Panc1 (cell line): ENCODE results near the gene MINDY4. TPM values are rescaled to one million over a fixed set of nuclear protein-coding genes. Genes with fewer than 3 reads are reported as not detected.

ENCODE experiments used
- ATAC-seq: fragments of 200-7000 bp; cut with Tn5 transposase; 2 replicates; pipeline ENCODE4 v1.9.1; 2020; ENCODE audit warnings: mild to moderate bottlenecking, moderate library complexity
- BruUV-seq: library from RNA; stranded (reverse); fragments of 400-500 nt; replicated peaks from 2 replicates; lab custom pipeline; 2021; lab: Mats Ljungman, UMichigan
- CTCF ChIA-PET: fragments of 300-600 bp; sonication (Branson Sonifier 250); formaldehyde crosslinking; loops from one replicate; lab custom pipeline; 2022; ENCODE audit warnings: antibody characterized with exemption; lab: Charles Lee
- POLR2A ChIA-PET: fragments of 300-600 bp; sonication (Branson Sonifier 250); formaldehyde crosslinking; loops from one replicate; lab custom pipeline; 2022; ENCODE audit warnings: antibody characterized with exemption; lab: Charles Lee
- DNase-seq: peaks from one replicate; pipeline ENCODE4 v3.0.0-alpha.2; 2010; ENCODE audit warnings: low read depth, low spot score
- H3K27ac ChIP-seq: 2 replicates; pipeline ENCODE4 v1.5.1; 2011; ENCODE audit warnings: mild to moderate bottlenecking, low read length, inconsistent platforms
- H3K27me3 ChIP-seq: fragments of 200-500 bp; sonication (Bioruptor generic); 2 replicates; pipeline ENCODE4 v1.6.0; 2014; ENCODE audit warnings: low read length, inconsistent platforms; ENCODE audit not compliant: control insufficient read depth, insufficient read depth
- H3K36me3 ChIP-seq: fragments of 200-500 bp; sonication (Bioruptor generic); 2 replicates; pipeline ENCODE4 v1.5.1; 2014; ENCODE audit warnings: inconsistent platforms, mild to moderate bottlenecking, low read length, moderate library complexity; ENCODE audit not compliant: control insufficient read depth, insufficient read depth
- H3K4me1 ChIP-seq: 2 replicates; pipeline ENCODE4 v1.5.1; 2011; ENCODE audit warnings: inconsistent platforms, mild to moderate bottlenecking, low read length, moderate library complexity; ENCODE audit not compliant: control insufficient read depth, insufficient read depth
- H3K4me3 ChIP-seq, 2 experiments: 2 replicates each; pipeline ENCODE4 v1.5.1; 2011 to 2012; ENCODE audit warnings: low read depth in 2 of 2, low read length in 2 of 2, mild to moderate bottlenecking in 2 of 2, inconsistent platforms in 1 of 2, moderate library complexity in 1 of 2
- H3K9me3 ChIP-seq: fragments of 200-500 bp; sonication (Bioruptor generic); 2 replicates; pipeline ENCODE4 v1.5.1; 2014; ENCODE audit warnings: low read depth, mild to moderate bottlenecking, inconsistent platforms, low read length, moderate library complexity; ENCODE audit not compliant: control insufficient read depth, insufficient read depth
- POLR2AphosphoS5 ChIP-seq: IDR thresholded peaks from 2 replicates; pipeline ENCODE4 v1.6.1; 2012; ENCODE audit warnings: mild to moderate bottlenecking, low read depth, low read length, moderate library complexity
- SIN3A ChIP-seq: IDR thresholded peaks from 2 replicates; pipeline ENCODE4 v1.6.1; 2012; ENCODE audit warnings: low read depth, mild to moderate bottlenecking, low read length, moderate library complexity, borderline replicate concordance; ENCODE audit not compliant: insufficient read depth
- TCF7L2 ChIP-seq: IDR thresholded peaks from 2 replicates; pipeline ENCODE4 v1.6.1; 2011; ENCODE audit warnings: mild to moderate bottlenecking, low read depth, low read length, inconsistent platforms
- in situ Hi-C: cut with HindIII; loops from 2 replicates; pipeline ENCODE4 v1.10.0; 2016; ENCODE audit warnings: low sequenced_read_pairs, low pct_unique_long_range_greater_than_20kb
- intact Hi-C: fragments of 100-400 bp; cut with micrococcal nuclease; formaldehyde crosslinking; loops from one replicate; pipeline ENCODE4 v1.10.0; 2022; ENCODE audit not compliant: unreplicated experiment
- total RNA-seq: library from RNA; stranded (reverse); gene quantifications from one replicate; pipeline ENCODE4 v1.2.1, GENCODE V29; 2021; ENCODE audit not compliant: unreplicated experiment
- TF ChIP-seq, protein P1 (sequence below): fragments of 450-650 bp; IDR thresholded peaks from 2 replicates; pipeline ENCODE4 v1.5.1; 2017; ENCODE audit warnings: mild to moderate bottlenecking
- TF ChIP-seq, protein P2 (sequence below), 2 experiments: IDR thresholded peaks; 2 replicates each; pipeline ENCODE4 v1.6.1; 2011 to 2012; ENCODE audit warnings: low read depth in 2 of 2, control low read depth in 1 of 2, low read length in 1 of 2, mild to moderate bottlenecking in 1 of 2, moderate library complexity in 1 of 2; ENCODE audit not compliant: insufficient read depth in 1 of 2

MINDY4 gene
- total RNA-seq, 1 experiment from 2014 or later, result 6.2 TPM

DNA sequence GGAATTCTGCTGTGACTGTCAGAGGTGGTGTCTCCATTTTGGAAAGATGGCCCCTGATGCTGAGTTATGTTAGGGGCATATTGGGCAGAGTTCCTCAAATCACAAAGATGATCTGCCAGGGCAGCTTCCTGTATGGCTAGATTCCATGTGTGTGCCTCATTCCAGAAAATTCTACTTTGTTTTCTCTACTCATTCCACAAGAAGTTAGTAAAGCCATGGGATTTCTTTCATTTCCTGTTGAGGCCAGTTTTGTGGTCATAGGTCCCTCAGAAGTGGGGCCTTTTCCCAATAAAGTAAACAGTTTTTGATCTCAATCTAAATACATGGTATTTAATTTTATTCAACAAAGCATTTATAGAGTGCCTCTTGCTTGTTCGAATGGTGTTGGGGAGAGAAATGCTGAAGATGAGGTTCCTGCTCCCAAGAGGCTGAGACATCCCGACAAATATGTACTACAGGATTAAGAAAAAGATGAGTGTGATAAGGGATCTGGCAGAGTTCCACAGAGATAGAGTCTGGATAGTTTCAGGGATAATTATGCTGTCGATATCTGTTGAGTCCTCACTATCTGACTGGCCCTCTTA, 33.0 kb downstream of the MINDY4 start:
- H3K4me3 ChIP-seq, result no peak overlapping the region
- H3K36me3 ChIP-seq, result no peaks in the 10 kb centered on the region
- intact Hi-C loops, result loop anchor here (5.0 to 10.0 kb wide), 2 partner anchors 101 to 318 kb away; no protein-coding TSS in a partner anchor
- no TSS peak for BruUV-seq
- in situ Hi-C loops, result no loop called here
- ATAC-seq (no peak), DNase-seq (no peak)
- TF ChIP-seq SIN3A, result no peak
- TF ChIP-seq, protein P1, sequence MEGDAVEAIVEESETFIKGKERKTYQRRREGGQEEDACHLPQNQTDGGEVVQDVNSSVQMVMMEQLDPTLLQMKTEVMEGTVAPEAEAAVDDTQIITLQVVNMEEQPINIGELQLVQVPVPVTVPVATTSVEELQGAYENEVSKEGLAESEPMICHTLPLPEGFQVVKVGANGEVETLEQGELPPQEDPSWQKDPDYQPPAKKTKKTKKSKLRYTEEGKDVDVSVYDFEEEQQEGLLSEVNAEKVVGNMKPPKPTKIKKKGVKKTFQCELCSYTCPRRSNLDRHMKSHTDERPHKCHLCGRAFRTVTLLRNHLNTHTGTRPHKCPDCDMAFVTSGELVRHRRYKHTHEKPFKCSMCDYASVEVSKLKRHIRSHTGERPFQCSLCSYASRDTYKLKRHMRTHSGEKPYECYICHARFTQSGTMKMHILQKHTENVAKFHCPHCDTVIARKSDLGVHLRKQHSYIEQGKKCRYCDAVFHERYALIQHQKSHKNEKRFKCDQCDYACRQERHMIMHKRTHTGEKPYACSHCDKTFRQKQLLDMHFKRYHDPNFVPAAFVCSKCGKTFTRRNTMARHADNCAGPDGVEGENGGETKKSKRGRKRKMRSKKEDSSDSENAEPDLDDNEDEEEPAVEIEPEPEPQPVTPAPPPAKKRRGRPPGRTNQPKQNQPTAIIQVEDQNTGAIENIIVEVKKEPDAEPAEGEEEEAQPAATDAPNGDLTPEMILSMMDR, result no peak
- no peak for TF ChIP-seq POLR2AphosphoS5
- TF ChIP-seq, protein P2, sequence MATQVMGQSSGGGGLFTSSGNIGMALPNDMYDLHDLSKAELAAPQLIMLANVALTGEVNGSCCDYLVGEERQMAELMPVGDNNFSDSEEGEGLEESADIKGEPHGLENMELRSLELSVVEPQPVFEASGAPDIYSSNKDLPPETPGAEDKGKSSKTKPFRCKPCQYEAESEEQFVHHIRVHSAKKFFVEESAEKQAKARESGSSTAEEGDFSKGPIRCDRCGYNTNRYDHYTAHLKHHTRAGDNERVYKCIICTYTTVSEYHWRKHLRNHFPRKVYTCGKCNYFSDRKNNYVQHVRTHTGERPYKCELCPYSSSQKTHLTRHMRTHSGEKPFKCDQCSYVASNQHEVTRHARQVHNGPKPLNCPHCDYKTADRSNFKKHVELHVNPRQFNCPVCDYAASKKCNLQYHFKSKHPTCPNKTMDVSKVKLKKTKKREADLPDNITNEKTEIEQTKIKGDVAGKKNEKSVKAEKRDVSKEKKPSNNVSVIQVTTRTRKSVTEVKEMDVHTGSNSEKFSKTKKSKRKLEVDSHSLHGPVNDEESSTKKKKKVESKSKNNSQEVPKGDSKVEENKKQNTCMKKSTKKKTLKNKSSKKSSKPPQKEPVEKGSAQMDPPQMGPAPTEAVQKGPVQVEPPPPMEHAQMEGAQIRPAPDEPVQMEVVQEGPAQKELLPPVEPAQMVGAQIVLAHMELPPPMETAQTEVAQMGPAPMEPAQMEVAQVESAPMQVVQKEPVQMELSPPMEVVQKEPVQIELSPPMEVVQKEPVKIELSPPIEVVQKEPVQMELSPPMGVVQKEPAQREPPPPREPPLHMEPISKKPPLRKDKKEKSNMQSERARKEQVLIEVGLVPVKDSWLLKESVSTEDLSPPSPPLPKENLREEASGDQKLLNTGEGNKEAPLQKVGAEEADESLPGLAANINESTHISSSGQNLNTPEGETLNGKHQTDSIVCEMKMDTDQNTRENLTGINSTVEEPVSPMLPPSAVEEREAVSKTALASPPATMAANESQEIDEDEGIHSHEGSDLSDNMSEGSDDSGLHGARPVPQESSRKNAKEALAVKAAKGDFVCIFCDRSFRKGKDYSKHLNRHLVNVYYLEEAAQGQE (IDR thresholded peaks at IDR 0.05; ENCODE audit: insufficient read depth in 1 of 2, low read depth in 2 of 2, low read length in 1 of 2), result no peak
- TF ChIP-seq TCF7L2, result no peak
- CTCF ChIA-PET, result interaction anchor here (0.6 kb wide), 1 partner anchor 559 kb away, joined by 5 read pairs; no protein-coding TSS in a partner anchor
- no peaks in the 10 kb centered on the region for H3K9me3 ChIP-seq
- H3K4me1 ChIP-seq, result no peaks in the 10 kb centered on the region; the same call in 1 of the 2 replicates
- no peaks in the 10 kb centered on the region for H3K27me3 ChIP-seq
- H3K27ac ChIP-seq, result no peak overlapping the region
- POLR2A ChIA-PET, result no interaction called here

DNA sequence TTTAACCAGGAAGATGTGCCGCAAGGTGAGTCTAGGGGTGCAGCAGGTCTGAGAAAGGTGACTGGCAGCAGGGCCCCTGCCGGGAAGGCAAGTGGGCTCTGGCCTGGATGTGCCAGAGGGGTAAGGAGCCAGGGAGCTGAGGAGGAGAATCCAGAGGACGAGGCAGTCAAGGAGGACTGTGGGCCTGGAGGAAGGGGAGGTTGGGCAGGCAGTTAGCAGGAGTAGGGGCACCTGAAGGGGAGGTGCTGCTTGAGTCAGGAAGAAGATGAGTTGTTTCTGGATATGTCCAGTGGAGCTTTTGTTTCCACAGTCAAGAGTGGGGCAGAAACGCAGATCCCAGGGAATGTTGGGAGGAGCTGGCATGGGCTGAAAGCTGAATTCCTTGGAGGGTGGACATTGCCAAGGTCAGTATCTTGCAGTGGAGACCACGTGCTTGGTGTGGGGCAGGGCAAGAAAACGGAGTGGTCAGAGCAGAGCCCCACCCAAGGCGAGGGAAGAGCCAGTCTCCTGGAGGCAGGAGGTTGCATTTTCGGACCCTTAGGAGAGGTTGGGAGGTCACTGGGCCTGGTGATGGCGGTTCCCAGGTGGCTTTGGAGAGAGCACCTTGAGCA, 34.0 kb downstream of the MINDY4 start:
- no peak overlapping the region for H3K27ac ChIP-seq
- H3K9me3 ChIP-seq, result no peaks in the 10 kb centered on the region
- TF ChIP-seq, protein P2 (IDR thresholded peaks at IDR 0.05; ENCODE audit: insufficient read depth in 1 of 2, low read depth in 2 of 2, low read length in 1 of 2), result no peak
- TF ChIP-seq TCF7L2, result no peak
- TF ChIP-seq SIN3A, result no peak
- no peak for TF ChIP-seq POLR2AphosphoS5
- TF ChIP-seq, protein P1, result no peak
- DNase-seq, result no peak
- H3K4me1 ChIP-seq, result no peaks in the 10 kb centered on the region; the same call in 1 of the 2 replicates
- ChIA-PET CTCF (no interaction called here), POLR2A (interaction anchor here (0.6 to 1.2 kb wide), 2 partner anchors 12 to 124 kb away, joined by 9 to 17 read pairs; no protein-coding TSS in a partner anchor)
- H3K4me3 ChIP-seq, result no peak overlapping the region
- intact Hi-C loops, result loop anchor here (10.0 kb wide), 1 partner anchor 100 kb away; no protein-coding TSS in a partner anchor
- in situ Hi-C loops, result no loop called here
- no peaks in the 10 kb centered on the region for H3K27me3 ChIP-seq
- H3K36me3 ChIP-seq, result no peaks in the 10 kb centered on the region
- ATAC-seq, result no peak
- no TSS peak for BruUV-seq
